Loucy (cell line): ENCODE measurements around the gene C16orf54.

ENCODE experiments used
- CTCF ChIP-seq: fragments of 200-600 bp; sonication (generic); conservative IDR thresholded peaks from 2 replicates; pipeline ENCODE4 v1.5.1; 2014; ENCODE audit warnings: mild to moderate bottlenecking, antibody characterized with exemption, low read length
- EZH2phosphoT487 ChIP-seq: fragments of 200-600 bp; IDR thresholded peaks from 2 replicates; pipeline ENCODE4 v1.6.1; 2018; ENCODE audit warnings: antibody characterized with exemption, mild to moderate bottlenecking, moderate library complexity, borderline replicate concordance

GRCh38 chr16:29698042-29698441 is 47.7 kb downstream of the C16orf54 start:
- TF ChIP-seq CTCF = no peak
- no peak for TF ChIP-seq EZH2phosphoT487
